GM12892 (cell line): Measurements from ENCODE around the gene FAM136A.

Experiments
- POLR2A ChIP-seq: IDR thresholded peaks from 2 replicates; pipeline ENCODE4 v1.6.1; 2011; ENCODE audit warnings: low read depth, low read length, control low read depth
- POLR2AphosphoS5 ChIP-seq: IDR thresholded peaks from 2 replicates; pipeline ENCODE4 v1.6.1; 2011; ENCODE audit warnings: low read depth, low read length, control low read depth
- TAF1 ChIP-seq: IDR thresholded peaks from 2 replicates; pipeline ENCODE4 v1.6.1; 2011; ENCODE audit warnings: low read depth, mild to moderate bottlenecking, control low read depth, low read length, borderline replicate concordance

GRCh38 chr2:70312560-70312959, 10.7 kb upstream of the FAM136A start:
- no peak for TF ChIP-seq POLR2A
- no peak for TF ChIP-seq POLR2AphosphoS5
- TF ChIP-seq TAF1 = no peak
